GM12892 (cell line): Measurements from ENCODE around the gene WNT3A.

Source experiments
- DNase-seq: peaks from one replicate; pipeline ENCODE4 v3.0.0; 2011; ENCODE audit not compliant: insufficient read length
- FAIRE-seq: peaks from 2 replicates; lab custom pipeline; 2011; peaks lifted over from hg19 to GRCh38; lab: Jason Lieb, UNC
- POLR2A ChIP-seq: IDR thresholded peaks from 2 replicates; pipeline ENCODE4 v1.6.1; 2011; ENCODE audit warnings: low read depth, low read length, control low read depth
- POLR2AphosphoS5 ChIP-seq: IDR thresholded peaks from 2 replicates; pipeline ENCODE4 v1.6.1; 2011; ENCODE audit warnings: low read depth, low read length, control low read depth
- TAF1 ChIP-seq: IDR thresholded peaks from 2 replicates; pipeline ENCODE4 v1.6.1; 2011; ENCODE audit warnings: low read depth, mild to moderate bottlenecking, control low read depth, low read length, borderline replicate concordance

The WNT3A gene

DNA sequence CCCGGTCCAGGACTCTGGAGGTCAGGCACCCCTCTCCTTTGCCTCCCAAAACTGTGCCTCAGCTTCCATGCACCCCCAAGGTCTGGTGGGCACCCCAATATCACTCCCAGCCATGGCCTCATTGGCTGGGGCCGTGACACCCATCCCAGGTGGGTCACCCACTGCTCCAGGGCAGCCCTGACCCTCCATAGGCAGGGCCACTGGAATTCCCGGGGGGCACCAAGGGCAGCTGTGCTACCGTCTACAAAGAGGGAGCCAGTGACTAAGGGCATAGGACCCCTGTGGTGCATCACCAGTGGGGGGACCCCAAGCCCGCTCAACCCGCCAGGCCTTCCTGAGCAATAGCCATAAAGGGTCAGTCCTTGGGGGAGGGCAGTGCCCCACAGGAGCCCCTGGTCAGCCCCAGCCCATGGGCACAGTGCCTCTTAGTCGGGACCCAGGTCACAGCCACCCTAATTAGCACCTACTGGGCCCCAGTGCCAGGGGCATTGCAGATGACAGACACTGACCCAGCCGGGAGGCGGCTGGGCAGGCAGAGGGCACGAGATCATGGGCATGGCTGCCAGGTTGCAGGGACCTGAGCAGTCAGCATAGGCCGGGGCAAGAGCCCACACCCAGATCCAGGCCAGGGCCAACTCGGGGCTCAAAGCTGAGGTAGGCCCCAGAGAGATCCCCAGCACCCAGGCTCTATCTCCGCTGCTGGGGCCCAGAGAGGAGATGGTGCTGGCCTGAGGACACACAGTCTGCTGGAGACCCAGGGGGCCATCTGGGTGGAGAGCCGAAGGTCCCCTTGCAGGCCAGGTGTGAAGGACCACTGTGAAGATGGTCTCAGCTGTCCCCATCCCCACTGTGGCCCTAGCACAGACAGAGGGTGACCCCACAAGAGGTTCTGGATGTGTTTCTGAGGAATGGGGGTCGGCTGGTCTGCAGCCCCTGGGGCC is 56.7 kb downstream of the WNT3A start:
- TF ChIP-seq POLR2A (no peak), POLR2AphosphoS5 (no peak), TAF1 (no peak)
- no peak for FAIRE-seq
- no peak for DNase-seq

DNA sequence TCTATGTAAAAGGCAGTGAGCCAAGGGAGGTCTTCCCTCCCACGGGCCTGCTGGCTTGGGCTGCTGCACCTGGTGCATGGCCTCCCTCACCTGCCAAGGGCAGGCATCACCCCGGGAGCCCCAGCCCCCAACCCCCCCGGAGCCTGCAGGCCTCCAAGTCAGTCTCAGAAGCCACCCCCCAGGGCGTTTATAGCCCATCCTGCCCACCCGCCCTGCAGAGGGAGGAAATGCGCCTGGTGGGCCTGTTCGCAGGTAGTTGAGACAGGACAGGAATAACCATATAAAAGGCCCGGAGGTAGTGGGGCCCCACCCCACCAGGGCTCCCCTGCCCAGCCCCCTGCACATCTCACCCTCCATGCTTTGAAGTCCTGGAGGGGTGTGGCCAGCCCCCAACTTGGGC is 57.5 kb downstream of the WNT3A start:
- no peak for DNase-seq
- TF ChIP-seq TAF1: no peak
- no peak for TF ChIP-seq POLR2AphosphoS5
- no peak for TF ChIP-seq POLR2A
- FAIRE-seq: no peak

DNA sequence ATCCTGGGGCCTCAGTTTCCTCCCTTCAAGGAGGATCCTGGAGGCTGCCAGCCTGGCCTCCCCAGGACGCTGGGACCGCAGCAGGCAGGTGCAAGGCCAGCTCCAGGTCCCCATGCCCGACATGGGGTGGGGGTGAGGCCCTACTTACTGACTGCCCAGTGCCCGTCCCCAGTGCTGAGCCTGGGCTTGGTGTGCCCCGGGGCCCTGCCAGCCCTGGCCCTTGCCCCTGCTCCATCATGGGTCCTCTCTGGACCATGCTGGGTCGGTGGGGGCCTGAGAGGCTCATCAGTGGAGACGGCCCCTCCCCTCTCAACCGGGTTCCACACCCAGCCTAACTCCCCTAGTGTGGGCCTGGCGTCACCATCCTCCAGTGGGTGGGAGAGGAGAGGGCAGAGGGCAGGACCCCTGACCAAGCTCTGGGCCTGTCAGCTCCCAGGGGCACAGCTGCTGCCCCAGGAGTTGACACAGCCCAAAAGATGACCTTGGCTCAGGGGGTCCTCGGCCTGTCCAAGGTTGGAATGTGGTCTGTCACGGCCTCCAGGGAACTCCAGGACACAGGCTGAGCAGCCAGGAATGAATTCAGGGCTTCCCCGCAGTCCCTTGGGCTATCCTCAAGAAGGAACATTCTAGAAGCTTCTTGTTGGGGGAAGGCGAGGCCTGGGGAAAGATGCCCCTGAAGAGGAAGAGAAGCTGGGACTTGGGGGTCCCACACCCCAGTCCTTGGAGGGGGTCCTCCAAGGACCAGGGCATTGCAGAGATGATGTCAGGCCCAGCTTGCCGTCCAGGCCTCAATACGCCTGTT is 58.1 kb downstream of the WNT3A start:
- TF ChIP-seq POLR2AphosphoS5: no peak
- TF ChIP-seq TAF1: no peak
- no peak for TF ChIP-seq POLR2A
- DNase-seq (no peak), FAIRE-seq (no peak)

DNA sequence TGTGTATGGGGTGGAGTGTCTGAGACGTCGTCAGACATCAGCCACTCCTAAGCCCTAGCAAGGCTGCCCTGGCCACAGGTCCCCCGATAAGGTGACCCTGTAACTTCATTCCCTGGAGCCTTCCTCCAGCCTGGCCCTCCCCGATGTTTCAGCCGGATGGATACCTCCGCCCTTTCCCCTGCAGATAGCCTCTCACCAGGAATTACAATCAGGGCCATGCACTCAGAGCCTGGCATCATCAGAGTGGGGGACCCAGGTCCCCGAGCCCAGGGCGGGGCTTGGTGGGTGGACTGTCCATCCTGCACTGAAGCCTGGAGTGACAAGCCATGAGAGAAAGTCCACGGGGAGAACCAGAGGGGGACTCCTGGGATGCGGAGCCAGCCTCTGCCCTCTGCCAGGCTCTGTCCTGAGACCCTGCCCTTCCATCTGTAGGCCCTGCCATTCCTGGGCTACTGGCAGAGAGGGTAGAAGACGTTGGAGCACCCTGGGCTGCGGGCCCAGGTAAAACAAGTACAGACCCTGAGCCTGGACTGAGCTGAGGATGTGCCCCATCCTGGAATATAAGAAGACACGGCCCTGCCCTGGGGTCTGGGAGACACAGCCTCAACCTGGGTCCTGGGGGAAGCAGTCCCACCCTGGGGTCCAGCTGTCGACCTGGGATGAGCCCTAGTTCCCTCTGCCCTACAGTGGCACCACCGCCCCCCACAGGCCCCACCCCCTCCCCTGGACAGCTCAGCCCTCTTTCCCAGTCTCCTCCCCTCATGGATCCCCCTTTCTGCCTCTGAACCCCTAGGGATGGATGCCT is 58.9 kb downstream of the WNT3A start:
- FAIRE-seq (no peak), DNase-seq (no peak)
- no peak for TF ChIP-seq TAF1
- TF ChIP-seq POLR2AphosphoS5: no peak
- TF ChIP-seq POLR2A: no peak

DNA sequence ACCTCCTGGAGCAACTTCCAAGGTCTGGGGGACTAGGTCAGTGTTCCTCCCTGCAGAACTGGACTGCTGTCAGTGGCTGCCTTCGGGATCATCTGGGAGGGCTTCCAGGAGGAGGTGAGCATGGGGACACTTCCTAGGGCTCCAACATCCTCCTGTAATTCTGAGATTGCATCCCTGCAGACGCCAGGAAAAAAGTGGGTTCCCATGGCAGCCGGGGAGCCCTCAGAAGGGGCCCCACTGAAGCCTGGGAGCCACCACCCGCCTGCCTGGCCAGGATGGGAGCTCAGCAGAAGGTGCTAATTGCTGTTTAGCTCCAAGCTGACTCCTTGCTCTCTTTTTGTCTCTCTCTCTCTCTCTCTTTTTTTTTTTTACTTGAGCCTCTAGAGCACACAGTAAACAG is 59.6 kb downstream of the WNT3A start:
- TF ChIP-seq TAF1: no peak
- TF ChIP-seq POLR2AphosphoS5: no peak
- TF ChIP-seq POLR2A: no peak
- no peak for DNase-seq

DNA sequence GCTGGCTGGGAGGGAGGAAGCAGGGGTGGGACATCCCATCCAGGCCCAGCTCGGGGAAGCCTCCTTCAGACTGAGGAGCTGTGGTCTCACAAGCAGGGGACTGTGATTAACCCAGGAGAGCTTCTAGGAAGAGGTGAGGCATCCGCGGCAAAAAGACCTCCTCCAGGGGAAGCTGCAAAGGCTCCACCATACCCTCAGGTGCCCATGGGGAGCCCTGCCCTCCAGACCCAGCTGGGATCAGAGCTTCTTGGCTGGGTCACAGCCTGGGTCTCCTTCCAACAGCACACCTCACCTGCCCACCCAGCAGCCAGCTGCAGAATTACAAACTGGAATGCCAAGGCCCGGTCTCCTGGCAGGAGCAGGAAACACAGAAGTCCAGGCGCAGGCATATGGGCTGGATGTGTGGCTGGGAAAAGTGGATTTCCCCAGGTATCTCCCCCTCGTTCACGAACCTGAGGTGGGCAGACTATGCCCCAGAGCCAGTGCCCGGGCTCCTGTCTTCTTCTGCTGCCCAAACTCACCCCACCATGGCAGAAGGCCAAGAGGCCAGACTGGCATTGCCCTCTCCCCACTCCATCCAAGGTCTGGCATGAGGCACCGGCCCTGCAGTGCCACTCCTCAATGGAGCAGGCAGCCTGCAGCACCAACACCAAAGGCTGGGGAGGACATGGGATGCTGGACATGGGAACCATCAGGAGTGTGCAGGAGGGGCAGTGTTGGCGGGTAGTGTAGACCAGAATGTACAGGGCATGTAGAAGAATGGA is 60.3 kb downstream of the WNT3A start:
- FAIRE-seq: no peak
- no peak for DNase-seq
- TF ChIP-seq TAF1 (no peak), POLR2AphosphoS5 (no peak), POLR2A (no peak)

More for the DNA sequence above, 59.6 kb downstream of the WNT3A start:
- no peak for FAIRE-seq

DNA sequence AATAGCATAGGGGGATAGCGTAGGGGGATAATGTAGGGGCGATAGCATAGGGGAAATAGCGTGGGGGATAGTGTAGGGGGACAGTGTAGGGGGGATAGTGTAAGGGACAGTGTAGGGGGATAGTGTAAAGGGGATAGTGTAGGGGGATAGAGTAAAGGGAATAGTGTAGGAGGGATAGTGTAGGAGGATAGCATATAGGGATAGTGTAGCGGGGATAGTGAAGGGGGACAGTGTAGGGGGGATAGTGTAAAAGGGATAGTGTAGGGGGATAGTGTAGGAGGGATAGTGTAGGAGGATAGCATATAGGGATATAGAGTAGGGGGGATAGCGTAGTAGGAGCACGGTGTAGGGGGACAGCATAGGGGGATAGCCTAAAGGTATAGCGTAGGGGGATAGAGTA is 61.6 kb downstream of the WNT3A start:
- no peak for TF ChIP-seq POLR2A
- no peak for TF ChIP-seq TAF1
- TF ChIP-seq POLR2AphosphoS5: no peak
- DNase-seq: no peak
- no peak for FAIRE-seq

DNA sequence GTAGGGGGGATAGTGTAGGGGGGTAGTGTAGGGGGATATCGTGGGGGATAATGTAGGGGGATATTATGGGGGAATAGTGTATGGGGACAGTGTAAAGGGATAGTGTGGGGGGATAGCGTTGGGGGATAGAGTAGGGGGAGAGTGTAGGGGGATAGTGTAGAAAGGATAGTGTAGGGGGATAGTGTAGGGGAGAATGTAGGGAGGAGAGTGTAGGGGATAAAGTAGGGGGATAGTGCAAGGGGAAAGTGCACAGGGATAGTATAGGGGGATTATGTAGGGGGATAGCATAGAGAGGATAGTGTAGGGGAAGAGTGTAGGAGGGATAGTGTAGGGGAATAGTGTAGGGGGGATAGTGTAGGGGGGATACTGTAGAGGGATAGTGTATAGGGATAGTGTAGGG is 63.4 kb downstream of the WNT3A start:
- FAIRE-seq (no peak), DNase-seq (no peak)

DNA sequence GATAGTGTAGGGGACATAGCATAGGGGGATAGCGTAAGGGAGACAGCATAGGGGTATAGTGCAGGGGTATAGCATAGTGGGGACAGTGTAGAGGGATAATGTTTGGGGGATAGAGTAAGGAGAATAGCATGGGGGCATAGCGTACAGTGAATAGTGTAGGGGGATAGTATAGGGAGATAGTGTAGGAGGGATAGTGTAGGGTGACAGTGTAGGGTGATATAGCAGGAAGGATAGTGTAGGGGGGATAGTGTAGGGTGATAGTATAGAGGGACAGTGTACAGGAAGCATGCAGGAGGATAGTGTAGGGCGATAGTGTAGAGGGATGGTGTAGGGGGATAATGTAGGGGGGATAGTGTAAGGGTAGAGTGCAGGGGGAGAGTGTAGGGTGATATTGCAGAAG is 64.1 kb downstream of the WNT3A start:
- TF ChIP-seq POLR2A: no peak
- TF ChIP-seq TAF1: no peak
- TF ChIP-seq POLR2AphosphoS5: no peak
- FAIRE-seq (no peak), DNase-seq (no peak)

More for the DNA sequence above, 63.4 kb downstream of the WNT3A start:
- no peak for TF ChIP-seq TAF1
- TF ChIP-seq POLR2AphosphoS5: no peak
- TF ChIP-seq POLR2A: no peak

DNA sequence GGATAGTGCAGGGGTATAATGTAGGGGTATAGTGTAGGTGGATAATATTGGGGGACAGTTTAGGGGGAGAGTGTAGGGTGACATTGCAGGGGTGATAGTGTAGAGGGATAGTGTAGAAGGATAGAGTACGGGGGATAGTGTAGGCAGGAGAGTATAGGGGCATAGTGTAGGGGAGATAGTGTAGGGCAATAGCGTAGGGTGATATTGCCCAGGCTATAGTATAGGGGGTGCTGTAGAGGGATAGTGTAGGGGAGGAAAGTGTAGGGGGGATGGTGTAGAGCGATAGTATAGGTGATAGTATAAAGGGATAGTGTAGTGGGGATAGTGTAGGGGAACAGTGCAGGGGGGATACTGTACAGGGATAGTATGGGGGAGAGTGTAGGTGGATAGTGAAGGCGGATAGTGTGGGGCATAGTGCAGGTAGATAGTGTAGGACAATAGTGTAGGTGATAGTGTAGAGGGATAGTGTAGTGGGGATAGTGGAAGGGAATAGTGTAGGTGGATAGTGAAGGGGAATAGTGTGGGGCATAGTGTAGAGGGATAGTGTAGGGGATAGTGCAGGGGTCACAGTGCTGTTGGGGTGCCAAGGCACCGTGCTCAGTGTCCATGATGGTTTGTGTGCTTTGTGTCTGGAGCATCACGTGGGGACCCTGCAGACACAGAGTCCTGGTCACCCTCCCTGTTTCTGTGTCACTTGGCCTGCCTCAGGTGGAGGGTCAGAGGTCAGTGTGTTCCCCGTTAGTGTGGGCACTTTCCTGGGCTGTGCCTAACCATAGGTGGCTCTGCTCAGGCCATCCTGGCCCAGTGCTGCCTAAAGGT is 65.2 kb downstream of the WNT3A start:
- no peak for DNase-seq
- no peak for FAIRE-seq
- TF ChIP-seq TAF1 (no peak), POLR2A (no peak), POLR2AphosphoS5 (no peak)
